Transverse colon (tissue), 4 donors: ENCODE results near the gene PCDHGB6.

Source experiments
- EP300 ChIP-seq: sonication (generic); formaldehyde crosslinking; IDR thresholded peaks from one replicate; pipeline ENCODE4 v1.6.1; 2017; ENCODE audit warnings: antibody characterized with exemption, low read depth
- POLR2A ChIP-seq: fragments of 450-650 bp; IDR thresholded peaks from one replicate; pipeline ENCODE4 v1.6.1; 2016; ENCODE audit warnings: antibody characterized with exemption, mild to moderate bottlenecking, moderate library complexity
- POLR2AphosphoS5 ChIP-seq, 3 donors: sonication (generic); formaldehyde crosslinking; IDR thresholded peaks; one replicate each; pipeline ENCODE4 v1.6.1; 2016; ENCODE audit warnings: antibody characterized with exemption in 3 of 3
- TF ChIP-seq, protein P1 (sequence below), 5 experiments: fragments of 200-600 bp in 3 of 5; fragments of 450-650 bp in 2 of 5; sonication (generic) in 3 of 5; IDR thresholded peaks; 1 replicate in 2 of 5; 2 replicates in 3 of 5; pipeline ENCODE4 v1.5.1; 2016 to 2017; ENCODE audit warnings: antibody characterized with exemption in 5 of 5, inconsistent platforms in 3 of 5, mild to moderate bottlenecking in 2 of 5, moderate library complexity in 1 of 5

DNA sequence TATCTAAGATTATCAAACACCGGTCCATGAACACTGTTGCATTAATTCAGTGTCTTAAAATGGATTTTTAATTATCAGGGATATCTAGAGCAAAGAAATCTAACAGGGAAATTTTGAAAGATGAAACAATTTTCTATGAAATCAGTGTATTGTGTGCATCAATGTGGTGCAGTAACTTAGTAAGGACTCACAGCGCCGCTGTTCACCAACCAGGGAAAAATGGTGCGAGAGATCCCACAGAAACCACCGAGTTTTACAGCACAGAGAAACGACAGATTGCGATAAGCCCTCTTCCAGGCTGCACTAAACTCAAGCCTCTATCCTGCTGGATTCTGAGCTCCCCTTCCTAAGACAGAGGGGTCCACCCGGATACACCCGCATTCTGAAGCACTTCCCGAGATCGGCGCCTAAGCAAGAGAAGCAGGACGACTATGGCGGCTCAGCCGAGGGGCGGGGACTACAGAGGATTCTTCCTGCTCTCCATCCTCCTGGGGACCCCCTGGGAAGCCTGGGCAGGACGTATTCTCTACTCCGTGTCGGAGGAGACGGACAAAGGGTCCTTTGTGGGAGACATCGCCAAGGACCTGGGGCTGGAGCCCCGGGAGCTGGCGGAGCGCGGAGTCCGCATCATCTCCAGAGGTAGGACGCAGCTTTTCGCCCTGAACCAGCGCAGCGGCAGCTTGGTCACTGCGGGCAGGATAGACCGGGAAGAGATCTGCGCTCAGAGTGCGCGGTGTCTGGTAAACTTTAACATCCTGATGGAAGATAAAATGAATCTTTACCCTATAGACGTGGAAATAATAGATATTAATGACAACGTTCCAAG, 25.1 kb upstream of the PCDHGB6 start, which contains the start of gene PCDHGA7:
- TF ChIP-seq EP300 (no peak), POLR2A (no peak), POLR2AphosphoS5 (IDR thresholded peaks at IDR 0.05) (no peak)
- TF ChIP-seq, protein P1, sequence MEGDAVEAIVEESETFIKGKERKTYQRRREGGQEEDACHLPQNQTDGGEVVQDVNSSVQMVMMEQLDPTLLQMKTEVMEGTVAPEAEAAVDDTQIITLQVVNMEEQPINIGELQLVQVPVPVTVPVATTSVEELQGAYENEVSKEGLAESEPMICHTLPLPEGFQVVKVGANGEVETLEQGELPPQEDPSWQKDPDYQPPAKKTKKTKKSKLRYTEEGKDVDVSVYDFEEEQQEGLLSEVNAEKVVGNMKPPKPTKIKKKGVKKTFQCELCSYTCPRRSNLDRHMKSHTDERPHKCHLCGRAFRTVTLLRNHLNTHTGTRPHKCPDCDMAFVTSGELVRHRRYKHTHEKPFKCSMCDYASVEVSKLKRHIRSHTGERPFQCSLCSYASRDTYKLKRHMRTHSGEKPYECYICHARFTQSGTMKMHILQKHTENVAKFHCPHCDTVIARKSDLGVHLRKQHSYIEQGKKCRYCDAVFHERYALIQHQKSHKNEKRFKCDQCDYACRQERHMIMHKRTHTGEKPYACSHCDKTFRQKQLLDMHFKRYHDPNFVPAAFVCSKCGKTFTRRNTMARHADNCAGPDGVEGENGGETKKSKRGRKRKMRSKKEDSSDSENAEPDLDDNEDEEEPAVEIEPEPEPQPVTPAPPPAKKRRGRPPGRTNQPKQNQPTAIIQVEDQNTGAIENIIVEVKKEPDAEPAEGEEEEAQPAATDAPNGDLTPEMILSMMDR (IDR thresholded peaks at IDR 0.05): no peak
